ENCODE data around the gene ZNF503. TPM values are rescaled to one million over a fixed set of nuclear protein-coding genes. Genes with fewer than 3 reads are reported as not detected.

Gene ZNF503
- total RNA-seq, 4 donors from 2014 or later, result 9.9 to 15.9 (median 12.0) TPM

GRCh38 chr10:75398692-75399460 lies 2.7 kb downstream of the ZNF503 start:
- Histone ChIP-seq H3K27ac (peak overlapping the region; percentile 90 to 97 (median 95)), H3K36me3 (peaks cover 0 to 23% (median 0%) of the 10 kb centered on the region in 3 donors), H3K4me1 (peaks cover 0 to 47% (median 0%) of the 10 kb centered on the region in 4 donors), H3K9me3 (no peaks in the 10 kb centered on the region), H3K27me3 (peaks cover 0 to 8% of the 10 kb centered on the region in 2 donors), H3K4me3 (peak overlapping the region; percentile 75 to 95 (median 88))
- no peak for TF ChIP-seq POLR2A (IDR thresholded peaks at IDR 0.05)
- TF ChIP-seq CTCF (IDR thresholded peaks at IDR 0.05), result peak in 1 of 5 experiments; percentile 6
- DNase-seq (ENCODE audit: low spot score in 2 of 2), result peak in 1 of 2 donors; percentile 14
- 54 to 61% methylated on average over 55 to 70 of the region's 76 CpGs for WGBS, 2 donors

- Histone ChIP-seq H3K4me1 (peaks cover 0 to 44% (median 0%) of the 10 kb centered on the region in 4 donors), H3K9me3 (no peaks in the 10 kb centered on the region), H3K4me3 (peak overlapping the region in 3 of 4 donors; percentile 75 to 91 (median 85)), H3K36me3 (peaks cover 0 to 23% (median 0%) of the 10 kb centered on the region in 3 donors), H3K27ac (peak overlapping the region; percentile 90 to 97 (median 95)), H3K27me3 (peaks cover 0 to 8% of the 10 kb centered on the region in 2 donors)
- WGBS, 2 donors, result 65 to 71% methylated on average over 17 of the region's 17 CpGs
- no peak for TF ChIP-seq EP300 (IDR thresholded peaks at IDR 0.05)
- TF ChIP-seq POLR2A (IDR thresholded peaks at IDR 0.05), result no peak
- no peak for TF ChIP-seq CTCF (IDR thresholded peaks at IDR 0.05)
- DNase-seq (ENCODE audit: low spot score in 2 of 2), result no peak
Observed at GRCh38 chr10:75398200-75398691, 3.3 kb downstream of the ZNF503 start.

- TF ChIP-seq EP300 (IDR thresholded peaks at IDR 0.05) (no peak), CTCF (IDR thresholded peaks at IDR 0.05) (no peak), POLR2A (IDR thresholded peaks at IDR 0.05) (no peak)
- H3K36me3 ChIP-seq, result peaks cover 0 to 23% (median 0%) of the 10 kb centered on the region in 3 donors
- WGBS, 2 donors, result 55 to 66% methylated on average over 19 of the region's 19 CpGs
- peak overlapping the region; percentile 83 to 97 (median 94) for H3K27ac ChIP-seq
- H3K4me1 ChIP-seq, result peaks cover 0 to 44% (median 0%) of the 10 kb centered on the region in 4 donors
- DNase-seq (ENCODE audit: low spot score in 2 of 2), result no peak
- peaks cover 0 to 8% of the 10 kb centered on the region in 2 donors for H3K27me3 ChIP-seq
- H3K4me3 ChIP-seq, result peak overlapping the region; percentile 23 to 91 (median 45)
- H3K9me3 ChIP-seq, result no peaks in the 10 kb centered on the region
Observed at GRCh38 chr10:75397496-75398199, 3.9 kb downstream of the ZNF503 start.

- H3K9me3 ChIP-seq, result no peaks in the 10 kb centered on the region
- 49 to 62% methylated on average over 24 to 30 of the region's 71 CpGs for WGBS, 2 donors
Observed at GRCh38 chr10:75396631-75397495, 4.7 kb downstream of the ZNF503 start.

More at GRCh38 chr10:75396631-75397495, 4.7 kb downstream of the ZNF503 start:
- Histone ChIP-seq H3K27ac (peak overlapping the region; percentile 83 to 97 (median 94)), H3K4me1 (peaks cover 0 to 44% (median 0%) of the 10 kb centered on the region in 4 donors), H3K4me3 (peak overlapping the region; percentile 23 to 50 (median 40)), H3K36me3 (peaks cover 0 to 23% (median 0%) of the 10 kb centered on the region in 3 donors), H3K27me3 (peaks cover 0 to 8% of the 10 kb centered on the region in 2 donors)
- no peak for DNase-seq (ENCODE audit: low spot score in 2 of 2)
- TF ChIP-seq CTCF (IDR thresholded peaks at IDR 0.05) (no peak), EP300 (IDR thresholded peaks at IDR 0.05) (no peak), POLR2A (IDR thresholded peaks at IDR 0.05) (no peak)
